Endothelial cell of umbilical vein (primary cell): Measurements from ENCODE around the gene PRRT4. TPM values are rescaled to one million over a fixed set of nuclear protein-coding genes. Genes with fewer than 3 reads are reported as not detected.

ENCODE experiments used
- BruUV-seq: library from RNA; stranded (reverse); fragments of 400-500 nt; replicated peaks from 2 replicates; lab custom pipeline; 2021; lab: Mats Ljungman, UMichigan
- CTCF ChIA-PET: fragments of 300-600, 350-600 bp; sonication (Branson Sonifier 250); formaldehyde crosslinking; loops from one replicate; lab custom pipeline; 2021; ENCODE audit warnings: antibody characterized with exemption, inconsistent platforms; lab: Charles Lee
- POLR2A ChIA-PET: fragments of 300-600, 350-600 bp; sonication (Branson Sonifier 250); formaldehyde crosslinking; loops from one replicate; lab custom pipeline; 2021; ENCODE audit warnings: antibody characterized with exemption, inconsistent platforms; lab: Charles Lee
- DNase-seq: peaks from one replicate; pipeline ENCODE4 v3.0.0-alpha.2; 2011; ENCODE audit warnings: low read depth, low spot score
- FAIRE-seq: peaks from 2 replicates; lab custom pipeline; 2011; peaks lifted over from hg19 to GRCh38; lab: Jason Lieb, UNC
- H2AFZ ChIP-seq: 2 replicates; pipeline ENCODE4 v1.6.0; 2012; ENCODE audit warnings: low read depth, low read length, control low read depth, inconsistent platforms
- H3K27ac ChIP-seq: 2 replicates; pipeline ENCODE4 v1.5.1; 2011; ENCODE audit warnings: low read depth, mild to moderate bottlenecking, control low read depth, low read length, moderate library complexity; ENCODE audit not compliant: insufficient read depth
- H3K27me3 ChIP-seq, 2 experiments: 2 replicates each; pipeline versions ENCODE4 v1.6.0 to v1.6.1; 2011; ENCODE audit warnings: low read length in 2 of 2, mixed read lengths in 1 of 2; ENCODE audit not compliant: control insufficient read depth in 2 of 2, insufficient read depth in 2 of 2
- H3K36me3 ChIP-seq, 2 experiments: 2 replicates in 1 of 2; 3 replicates in 1 of 2; pipeline ENCODE4 v1.5.1; 2011; ENCODE audit warnings: low read length in 2 of 2, mild to moderate bottlenecking in 1 of 2, moderate library complexity in 1 of 2; ENCODE audit not compliant: control insufficient read depth in 2 of 2, insufficient read depth in 2 of 2; ENCODE audit errors: extremely low read depth in 1 of 2
- H3K4me1 ChIP-seq: 3 replicates; pipeline ENCODE4 v1.5.1; 2011; ENCODE audit warnings: mild to moderate bottlenecking, low read length; ENCODE audit not compliant: control insufficient read depth, insufficient read depth; ENCODE audit errors: extremely low read depth
- H3K4me2 ChIP-seq: 2 replicates; pipeline ENCODE4 v1.6.1; 2011; ENCODE audit warnings: low read length, control low read depth, mixed read lengths; ENCODE audit not compliant: insufficient read depth
- H3K4me3 ChIP-seq, 3 experiments: fragments of 200-600 bp in 1 of 3; sonication (generic), shearing (Covaris generic) in 1 of 3; replicated peaks in 1 of 3; 2 replicates each; pipeline ENCODE4 v1.5.1; 2011 to 2016; ENCODE audit warnings: control low read depth in 3 of 3, low read length in 3 of 3, mild to moderate bottlenecking in 2 of 3, inconsistent platforms in 1 of 3, low read depth in 1 of 3, moderate library complexity in 1 of 3; ENCODE audit not compliant: insufficient read depth in 1 of 3
- H3K79me2 ChIP-seq: 2 replicates; pipeline ENCODE4 v1.6.0; 2012; ENCODE audit warnings: low read length, inconsistent platforms; ENCODE audit not compliant: control insufficient read depth, insufficient read depth
- H3K9ac ChIP-seq: replicated peaks from 2 replicates; pipeline ENCODE3; 2011; ENCODE audit warnings: low read length, control low read depth; ENCODE audit not compliant: insufficient read depth; ENCODE audit errors: extremely low read depth
- H3K9me1 ChIP-seq: replicated peaks from 3 replicates; pipeline ENCODE4 v1.6.0; 2011; ENCODE audit warnings: mild to moderate bottlenecking, low read length; ENCODE audit not compliant: control insufficient read depth, insufficient read depth; ENCODE audit errors: extremely low read depth
- H3K9me3 ChIP-seq: replicated peaks from 2 replicates; pipeline ENCODE4 v1.5.1; 2012; ENCODE audit warnings: low read length, inconsistent platforms; ENCODE audit not compliant: control insufficient read depth, insufficient read depth
- H4K20me1 ChIP-seq: replicated peaks from 2 replicates; pipeline ENCODE3; 2011; ENCODE audit warnings: mild to moderate bottlenecking, low read length; ENCODE audit not compliant: control insufficient read depth, insufficient read depth; ENCODE audit errors: extremely low read depth
- CTCF ChIP-seq, 2 donors: IDR thresholded peaks; 1 replicate in 1 of 2; 2 replicates in 1 of 2; pipeline ENCODE4 v1.5.1; 2011; ENCODE audit warnings: low read length in 2 of 2, mild to moderate bottlenecking in 2 of 2, moderate library complexity in 2 of 2, control low read depth in 1 of 2, inconsistent platforms in 1 of 2, low read depth in 1 of 2; ENCODE audit not compliant: insufficient read depth in 1 of 2; ENCODE audit errors: extremely low read depth in 1 of 2
- EZH2 ChIP-seq: IDR thresholded peaks from 2 replicates; pipeline ENCODE4 v1.6.1; 2012; ENCODE audit warnings: borderline replicate concordance, low read depth, mild to moderate bottlenecking, moderate library complexity, low read length, inconsistent platforms; ENCODE audit not compliant: severe bottlenecking
- FOS ChIP-seq: IDR thresholded peaks from 2 replicates; pipeline ENCODE4 v1.6.1; 2011; ENCODE audit warnings: mild to moderate bottlenecking, low read length, moderate library complexity, borderline replicate concordance; ENCODE audit not compliant: insufficient read depth
- GATA2 ChIP-seq: IDR thresholded peaks from 2 replicates; pipeline ENCODE4 v1.7.0; 2011; ENCODE audit warnings: low read depth, mild to moderate bottlenecking, moderate library complexity, mixed read lengths, low read length; ENCODE audit not compliant: insufficient read length, insufficient read depth
- JUN ChIP-seq: IDR thresholded peaks from 2 replicates; pipeline ENCODE4 v1.6.1; 2011; ENCODE audit warnings: borderline replicate concordance, low read depth; ENCODE audit not compliant: insufficient read length, insufficient read depth
- MAX ChIP-seq: IDR thresholded peaks from 2 replicates; pipeline ENCODE4 v1.6.1; 2011; ENCODE audit not compliant: insufficient read depth, insufficient read length
- MYC ChIP-seq: IDR thresholded peaks from one replicate; pipeline ENCODE4 v1.6.1; 2011; ENCODE audit warnings: mild to moderate bottlenecking, low read depth, low read length
- POLR2A ChIP-seq: IDR thresholded peaks from 2 replicates; pipeline ENCODE4 v1.6.1; 2012; ENCODE audit warnings: low read depth, mild to moderate bottlenecking, control low read depth, low read length
- POLR2AphosphoS5 ChIP-seq: IDR thresholded peaks from 2 replicates; pipeline ENCODE4 v1.6.1; 2012; ENCODE audit warnings: low read depth, mild to moderate bottlenecking, control low read depth, low read length, moderate library complexity; ENCODE audit not compliant: insufficient read depth
- dilution Hi-C: fragments of 300-500 bp; cut with MboI; formaldehyde crosslinking; loops from one replicate; pipeline ENCODE4 v1.15.0; 2019; ENCODE audit warnings: low sequenced_read_pairs; ENCODE audit not compliant: extremely low pct_ligation_motif_present
- intact Hi-C: fragments of 100-400 bp; cut with micrococcal nuclease; formaldehyde crosslinking; loops from one replicate; pipeline ENCODE4 v1.10.0; 2022
- polyA plus RNA-seq, 4 experiments: library from polyadenylated mRNA; depleted of rRNA in 3 of 4; stranded (reverse) in 3 of 4; unstranded in 1 of 4; fragments of >200 nt; gene quantifications; 2 replicates each; pipeline versions ENCODE4 v1.2.1 to v1.2.3, GENCODE V29; 2011 to 2012; ENCODE audit warnings: missing spikeins in 1 of 4
- total RNA-seq: library from RNA; stranded (reverse); gene quantifications from 2 replicates; pipeline ENCODE4 v1.2.3, GENCODE V29; 2021

The PRRT4 gene
- total and polyA plus RNA-seq, 2 donors (not counting 3 experiments of a cell fraction or from before 2014, with no cell fraction given) = 0.03 TPM; not detected in 1

GRCh38 chr7:128303133-128303532 lies 58.4 kb downstream of the PRRT4 start:
- dilution Hi-C loops = no loop called here

GRCh38 chr7:128302139-128302538 lies 59.4 kb downstream of the PRRT4 start:
- H3K9ac ChIP-seq = no peak overlapping the region
- FAIRE-seq (no peak), DNase-seq (no peak)
- no peaks in the 10 kb centered on the region for H3K27me3 ChIP-seq
- H3K4me1 ChIP-seq = no peaks in the 10 kb centered on the region
- ChIA-PET POLR2A (interaction anchor here (0.6 kb wide), 1 partner anchor 276 kb away, joined by 3 read pairs; no protein-coding TSS in a partner anchor), CTCF (interaction anchor here (1.0 kb wide), 1 partner anchor 9 kb away, joined by 4 read pairs; no protein-coding TSS in a partner anchor)
- no peak overlapping the region for H3K4me2 ChIP-seq
- H2AFZ ChIP-seq = no peak overlapping the region
- intact Hi-C loops = no loop called here
- no peaks in the 10 kb centered on the region for H3K9me3 ChIP-seq
- peaks cover 2 to 12% of the 10 kb centered on the region in 2 experiments for H3K36me3 ChIP-seq
- H3K79me2 ChIP-seq = no peaks in the 10 kb centered on the region
- no peak for TF ChIP-seq POLR2AphosphoS5
- TF ChIP-seq GATA2 = no peak
- no peak for TF ChIP-seq MYC
- TF ChIP-seq EZH2 = no peak
- TF ChIP-seq FOS = no peak
- TF ChIP-seq MAX = no peak
- TF ChIP-seq POLR2A = no peak
- TF ChIP-seq CTCF (IDR thresholded peaks at IDR 0.05; ENCODE audit: extremely low read depth in 1 of 2, insufficient read depth in 1 of 2, low read depth in 1 of 2, low read length in 2 of 2) = no peak
- no peak for TF ChIP-seq JUN
- H3K27ac ChIP-seq = no peak overlapping the region
- no peak overlapping the region for H3K4me3 ChIP-seq
- BruUV-seq = no TSS peak
- dilution Hi-C loops = no loop called here
- no peaks in the 10 kb centered on the region for H4K20me1 ChIP-seq
- H3K9me1 ChIP-seq = no peaks in the 10 kb centered on the region

More at GRCh38 chr7:128303133-128303532, 58.4 kb downstream of the PRRT4 start:
- Histone ChIP-seq H4K20me1 (no peaks in the 10 kb centered on the region), H3K36me3 (peaks cover 5 to 13% of the 10 kb centered on the region in 2 experiments), H3K4me1 (no peaks in the 10 kb centered on the region), H3K9me3 (no peaks in the 10 kb centered on the region), H2AFZ (no peak overlapping the region), H3K9ac (no peak overlapping the region), H3K27me3 (no peaks in the 10 kb centered on the region), H3K27ac (no peak overlapping the region), H3K9me1 (no peaks in the 10 kb centered on the region), H3K4me2 (no peak overlapping the region), H3K4me3 (no peak overlapping the region), H3K79me2 (no peaks in the 10 kb centered on the region)
- no TSS peak for BruUV-seq
- no peak for FAIRE-seq
- intact Hi-C loops = no loop called here
- ChIA-PET POLR2A (no interaction called here), CTCF (interaction anchor here (1.0 kb wide), 1 partner anchor 8 kb away, joined by 4 read pairs; no protein-coding TSS in a partner anchor)
- no peak for DNase-seq
- TF ChIP-seq POLR2A (no peak), JUN (no peak)
